LNCAP (cell line): ENCODE results near the gene CORO1C.

Experiments used
- TF ChIP-seq, protein P1 (sequence below): fragments of 450-650 bp; IDR thresholded peaks from 2 replicates; pipeline ENCODE4 v1.5.1; 2017; ENCODE audit warnings: mild to moderate bottlenecking

CORO1C gene

GRCh38 chr12:108670066-108670631, 61.2 kb downstream of the CORO1C start:
- TF ChIP-seq, protein P1, sequence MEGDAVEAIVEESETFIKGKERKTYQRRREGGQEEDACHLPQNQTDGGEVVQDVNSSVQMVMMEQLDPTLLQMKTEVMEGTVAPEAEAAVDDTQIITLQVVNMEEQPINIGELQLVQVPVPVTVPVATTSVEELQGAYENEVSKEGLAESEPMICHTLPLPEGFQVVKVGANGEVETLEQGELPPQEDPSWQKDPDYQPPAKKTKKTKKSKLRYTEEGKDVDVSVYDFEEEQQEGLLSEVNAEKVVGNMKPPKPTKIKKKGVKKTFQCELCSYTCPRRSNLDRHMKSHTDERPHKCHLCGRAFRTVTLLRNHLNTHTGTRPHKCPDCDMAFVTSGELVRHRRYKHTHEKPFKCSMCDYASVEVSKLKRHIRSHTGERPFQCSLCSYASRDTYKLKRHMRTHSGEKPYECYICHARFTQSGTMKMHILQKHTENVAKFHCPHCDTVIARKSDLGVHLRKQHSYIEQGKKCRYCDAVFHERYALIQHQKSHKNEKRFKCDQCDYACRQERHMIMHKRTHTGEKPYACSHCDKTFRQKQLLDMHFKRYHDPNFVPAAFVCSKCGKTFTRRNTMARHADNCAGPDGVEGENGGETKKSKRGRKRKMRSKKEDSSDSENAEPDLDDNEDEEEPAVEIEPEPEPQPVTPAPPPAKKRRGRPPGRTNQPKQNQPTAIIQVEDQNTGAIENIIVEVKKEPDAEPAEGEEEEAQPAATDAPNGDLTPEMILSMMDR: no peak

GRCh38 chr12:108668542-108668941, 62.8 kb downstream of the CORO1C start:
- TF ChIP-seq, protein P1: no peak

- TF ChIP-seq, protein P1: no peak
These were observed 63.3 kb downstream of the CORO1C start for GRCh38 chr12:108668063-108668462.

DNA sequence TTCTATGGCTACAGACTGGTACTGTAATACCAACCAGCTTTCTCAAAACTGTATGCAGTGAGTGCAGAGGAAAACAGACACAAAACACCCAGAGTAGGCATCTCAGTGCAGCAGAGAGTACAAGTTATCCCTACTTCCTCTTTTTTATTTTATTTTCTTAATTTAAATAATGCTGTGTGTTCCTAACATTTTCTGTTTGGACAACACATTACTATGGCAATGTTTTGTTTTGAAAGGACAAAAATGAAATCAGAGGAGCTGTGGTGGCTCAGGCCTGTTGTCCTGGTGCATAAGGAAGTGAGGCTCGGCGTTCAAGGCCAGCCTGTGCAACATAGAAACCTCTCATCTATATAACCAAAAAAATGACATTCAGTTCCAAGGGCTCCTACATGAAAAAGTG, 64.0 kb downstream of the CORO1C start:
- TF ChIP-seq, protein P1: no peak

DNA sequence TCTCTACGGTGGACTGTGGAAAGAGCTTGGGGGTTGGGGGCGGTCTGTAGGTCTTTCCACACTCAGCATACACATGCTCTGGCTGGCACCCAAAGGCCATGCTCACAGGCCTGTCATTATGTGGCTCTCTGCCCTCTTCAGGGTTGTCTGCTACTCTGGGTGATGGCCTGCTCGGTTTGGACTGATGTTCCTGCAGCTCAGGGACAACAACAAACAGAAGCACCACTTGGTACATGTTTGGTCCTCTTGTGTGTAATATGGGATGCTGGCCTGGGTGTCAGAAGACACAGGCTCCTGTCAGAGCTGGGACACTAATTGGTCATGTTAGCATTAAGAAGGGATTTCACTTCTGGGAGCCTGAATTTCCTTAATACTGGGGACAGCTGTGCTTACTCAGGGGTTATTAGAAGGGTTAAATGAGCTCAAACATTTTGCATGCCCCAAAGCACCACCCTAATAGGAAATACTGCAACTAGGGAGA, 64.9 kb downstream of the CORO1C start:
- TF ChIP-seq, protein P1: no peak

GRCh38 chr12:108665608-108666202, 65.6 kb downstream of the CORO1C start:
- TF ChIP-seq, protein P1: no peak

GRCh38 chr12:108664338-108665258, 66.7 kb downstream of the CORO1C start:
- TF ChIP-seq, protein P1: peak; percentile 92
